Measurements from ENCODE around the gene PRR36. TPM values are rescaled to one million over a fixed set of nuclear protein-coding genes. Genes with fewer than 3 reads are reported as not detected.

The PRR36 gene
- total and polyA plus RNA-seq, 12 donors, result 0.01 to 0.07 (median 0.05) TPM; not detected in 9

DNA sequence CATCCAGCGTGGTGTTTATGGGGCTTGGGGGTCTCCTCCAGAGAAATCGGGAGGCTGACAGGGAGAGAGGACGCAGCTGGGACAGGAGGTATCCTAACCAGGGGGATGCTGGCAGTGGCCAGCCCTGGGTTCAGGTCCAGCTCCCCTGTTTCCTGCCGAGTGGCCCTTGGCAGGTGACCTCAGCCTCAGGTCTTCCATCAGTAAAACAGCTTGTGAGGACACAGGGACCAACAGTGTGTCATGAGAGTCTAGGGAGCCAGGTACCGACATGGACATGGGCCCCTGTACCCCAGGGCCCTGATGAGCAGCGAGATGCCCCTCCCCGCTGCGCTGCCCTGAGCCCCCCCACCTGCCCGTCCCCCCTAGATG is 24.6 kb downstream of the PRR36 start:
- intact Hi-C loops (cut with DNase I), result no loop called here
- ATAC-seq (no peak), DNase-seq (no peak)
- peaks cover 0 to 19% (median 6%) of the 10 kb centered on the region in 9 donors for H3K4me1 ChIP-seq
- no peaks in the 10 kb centered on the region for H3K9me3 ChIP-seq
- no peak overlapping the region for H3K27ac ChIP-seq
- no peaks in the 10 kb centered on the region for H3K27me3 ChIP-seq
- H3K36me3 ChIP-seq, result peaks cover 0 to 9% (median 0%) of the 10 kb centered on the region in 9 donors
- WGBS, 2 donors, result 85 to 88% methylated on average over 8 to 9 of the region's 9 CpGs
- no peak overlapping the region for H3K4me3 ChIP-seq
- TF ChIP-seq, protein P1, sequence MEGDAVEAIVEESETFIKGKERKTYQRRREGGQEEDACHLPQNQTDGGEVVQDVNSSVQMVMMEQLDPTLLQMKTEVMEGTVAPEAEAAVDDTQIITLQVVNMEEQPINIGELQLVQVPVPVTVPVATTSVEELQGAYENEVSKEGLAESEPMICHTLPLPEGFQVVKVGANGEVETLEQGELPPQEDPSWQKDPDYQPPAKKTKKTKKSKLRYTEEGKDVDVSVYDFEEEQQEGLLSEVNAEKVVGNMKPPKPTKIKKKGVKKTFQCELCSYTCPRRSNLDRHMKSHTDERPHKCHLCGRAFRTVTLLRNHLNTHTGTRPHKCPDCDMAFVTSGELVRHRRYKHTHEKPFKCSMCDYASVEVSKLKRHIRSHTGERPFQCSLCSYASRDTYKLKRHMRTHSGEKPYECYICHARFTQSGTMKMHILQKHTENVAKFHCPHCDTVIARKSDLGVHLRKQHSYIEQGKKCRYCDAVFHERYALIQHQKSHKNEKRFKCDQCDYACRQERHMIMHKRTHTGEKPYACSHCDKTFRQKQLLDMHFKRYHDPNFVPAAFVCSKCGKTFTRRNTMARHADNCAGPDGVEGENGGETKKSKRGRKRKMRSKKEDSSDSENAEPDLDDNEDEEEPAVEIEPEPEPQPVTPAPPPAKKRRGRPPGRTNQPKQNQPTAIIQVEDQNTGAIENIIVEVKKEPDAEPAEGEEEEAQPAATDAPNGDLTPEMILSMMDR (IDR thresholded peaks at IDR 0.05), result no peak

DNA sequence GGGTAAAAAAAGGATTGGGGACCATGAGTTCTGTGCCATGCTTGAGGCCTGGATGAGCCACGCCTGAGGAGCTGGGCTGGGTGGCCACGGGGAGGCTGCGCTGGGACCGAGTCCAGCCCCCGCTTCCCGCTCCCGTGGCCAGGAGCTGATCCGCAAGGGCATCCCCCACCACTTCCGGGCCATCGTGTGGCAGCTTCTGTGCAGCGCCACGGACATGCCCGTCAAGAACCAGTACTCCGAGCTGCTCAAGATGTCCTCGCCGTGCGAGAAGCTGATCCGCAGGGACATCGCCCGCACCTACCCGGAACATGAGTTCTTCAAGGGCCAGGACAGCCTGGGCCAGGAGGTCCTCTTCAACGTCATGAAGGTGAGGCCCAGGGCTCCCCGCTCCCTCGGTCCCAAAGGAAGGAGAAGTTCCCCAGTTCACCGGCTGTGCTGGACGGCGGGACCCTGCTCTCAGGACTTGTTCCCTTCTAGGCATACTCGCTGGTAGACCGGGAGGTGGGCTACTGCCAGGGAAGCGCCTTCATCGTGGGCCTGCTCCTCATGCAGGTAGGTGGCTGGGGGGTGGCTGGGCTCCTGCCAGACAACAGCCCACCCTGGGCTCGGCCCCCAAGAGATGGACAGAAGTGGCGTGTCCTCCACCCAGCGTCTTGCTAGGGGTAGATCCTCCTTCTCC is 25.3 kb downstream of the PRR36 start:
- Histone ChIP-seq H3K4me3 (no peak overlapping the region), H3K27me3 (no peaks in the 10 kb centered on the region), H3K4me1 (peaks cover 0 to 19% (median 6%) of the 10 kb centered on the region in 9 donors), H3K9me3 (no peaks in the 10 kb centered on the region), H3K36me3 (peaks cover 0 to 9% (median 0%) of the 10 kb centered on the region in 9 donors), H3K27ac (no peak overlapping the region)
- no peak for DNase-seq
- no peak for ATAC-seq
- WGBS, 2 donors, result 91 to 92% methylated on average over 34 of the region's 34 CpGs
- TF ChIP-seq, protein P1 (IDR thresholded peaks at IDR 0.05), result no peak
- intact Hi-C loops (cut with DNase I), result no loop called here

DNA sequence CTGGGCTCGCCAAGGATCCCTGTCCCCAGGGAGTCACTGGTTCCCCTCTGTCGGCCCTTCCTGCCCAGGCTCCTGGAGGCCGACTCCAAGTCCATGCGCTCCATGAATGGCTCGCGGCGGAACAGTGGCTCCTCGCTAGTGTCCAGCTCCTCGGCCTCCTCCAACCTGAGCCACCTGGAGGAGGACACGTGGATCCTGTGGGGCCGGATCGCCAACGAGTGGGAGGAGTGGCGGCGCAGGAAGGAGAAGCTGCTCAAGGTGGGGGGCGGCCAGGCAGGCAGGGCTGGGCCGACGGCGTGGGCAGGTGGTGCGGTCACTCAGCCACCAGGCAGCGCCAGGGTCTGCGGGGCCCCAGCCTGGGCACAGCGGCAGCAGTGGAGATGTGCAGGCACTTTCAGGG is 26.5 kb downstream of the PRR36 start:
- no peak overlapping the region for H3K4me3 ChIP-seq
- peaks cover 0 to 13% (median 0%) of the 10 kb centered on the region in 9 donors for H3K4me1 ChIP-seq
- DNase-seq (no peak), ATAC-seq (no peak)
- no peaks in the 10 kb centered on the region for H3K27me3 ChIP-seq
- TF ChIP-seq, protein P1 (IDR thresholded peaks at IDR 0.05), result no peak
- WGBS, 2 donors, result 89 to 94% methylated on average over 23 of the region's 23 CpGs
- H3K9me3 ChIP-seq, result no peaks in the 10 kb centered on the region
- no peak overlapping the region for H3K27ac ChIP-seq
- intact Hi-C loops (cut with DNase I), result no loop called here
- peaks cover 0 to 9% (median 0%) of the 10 kb centered on the region in 9 donors for H3K36me3 ChIP-seq

DNA sequence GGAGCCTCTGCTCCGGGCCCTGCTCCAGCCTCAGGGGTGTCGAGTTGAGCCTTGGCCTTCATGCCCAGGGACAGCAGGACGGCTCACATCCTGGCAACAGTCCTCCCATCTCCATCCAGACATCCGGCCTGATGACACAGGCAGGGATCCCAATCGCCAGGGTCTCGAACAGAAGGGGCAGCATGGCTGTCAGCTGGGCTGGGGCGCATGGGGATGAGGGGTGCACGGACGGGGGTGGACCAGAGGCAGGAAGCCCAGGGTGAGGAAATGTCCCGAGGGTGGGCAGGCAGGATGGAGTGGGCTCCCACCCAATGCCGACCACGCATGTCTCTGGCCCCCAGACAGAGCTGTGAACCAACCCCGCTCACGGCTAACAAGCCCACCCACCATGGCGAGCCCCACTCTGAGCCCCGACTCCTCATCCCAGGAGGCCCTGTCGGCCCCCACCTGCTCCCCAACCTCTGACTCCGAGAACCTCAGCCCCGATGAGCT is 28.0 kb downstream of the PRR36 start:
- TF ChIP-seq, protein P1 (IDR thresholded peaks at IDR 0.05), result no peak
- DNase-seq, result no peak

More for the DNA sequence above, 28.0 kb downstream of the PRR36 start:
- Histone ChIP-seq H3K9me3 (no peaks in the 10 kb centered on the region), H3K4me3 (no peak overlapping the region), H3K4me1 (peaks cover 0 to 13% (median 0%) of the 10 kb centered on the region in 9 donors), H3K36me3 (peaks cover 0 to 9% (median 0%) of the 10 kb centered on the region in 9 donors), H3K27me3 (no peaks in the 10 kb centered on the region), H3K27ac (no peak overlapping the region)
- intact Hi-C loops (cut with DNase I), result no loop called here
- ATAC-seq, result no peak
- WGBS, 2 donors, result 85 to 88% methylated on average over 19 of the region's 19 CpGs
